ENCODE measurements around the gene EFNA5.

DNA sequence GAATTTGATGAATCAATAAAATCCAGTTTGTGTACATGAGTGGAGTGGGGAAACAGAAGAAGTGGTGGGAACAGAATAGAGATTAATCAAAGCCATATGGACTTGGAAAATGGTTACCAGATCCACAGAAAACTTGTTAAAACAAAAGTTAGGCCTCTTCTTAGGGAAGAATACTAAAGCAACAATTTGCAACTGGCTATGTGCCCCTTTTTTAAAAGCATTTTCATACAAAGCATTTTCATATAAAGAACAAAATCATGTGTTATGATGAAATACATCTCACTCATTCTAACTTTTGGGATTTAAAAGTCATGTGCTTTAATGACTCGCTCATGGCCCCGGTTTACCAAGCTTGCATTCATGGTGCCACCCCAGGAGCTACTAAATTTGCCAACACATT is 276.9 kb downstream of the EFNA5 start:
- TF ChIP-seq CTCF (IDR thresholded peaks at IDR 0.05; ENCODE audit: poor library complexity, severe bottlenecking) (no peak), POLR2AphosphoS5 (IDR thresholded peaks at IDR 0.05) (no peak), EP300 (conservative IDR thresholded peaks at IDR 0.05; ENCODE audit: poor library complexity, severe bottlenecking) (no peak), MXI1 (conservative IDR thresholded peaks at IDR 0.05; ENCODE audit: poor library complexity, severe bottlenecking) (no peak), REST (IDR thresholded peaks at IDR 0.05; ENCODE audit: borderline replicate concordance) (no peak), TAF1 (IDR thresholded peaks at IDR 0.05; ENCODE audit: low read depth) (no peak)

Measured in neural cell (in vitro differentiated cells).